Endothelial cell of umbilical vein (primary cell): ENCODE results near the gene PRIM2. TPM values are rescaled to one million over a fixed set of nuclear protein-coding genes. Genes with fewer than 3 reads are reported as not detected.

Source experiments
- BruUV-seq: library from RNA; stranded (reverse); fragments of 400-500 nt; replicated peaks from 2 replicates; lab custom pipeline; 2021; lab: Mats Ljungman, UMichigan
- CTCF ChIA-PET: fragments of 300-600, 350-600 bp; sonication (Branson Sonifier 250); formaldehyde crosslinking; loops from one replicate; lab custom pipeline; 2021; ENCODE audit warnings: antibody characterized with exemption, inconsistent platforms; lab: Charles Lee
- POLR2A ChIA-PET: fragments of 300-600, 350-600 bp; sonication (Branson Sonifier 250); formaldehyde crosslinking; loops from one replicate; lab custom pipeline; 2021; ENCODE audit warnings: antibody characterized with exemption, inconsistent platforms; lab: Charles Lee
- DNase-seq: peaks from one replicate; pipeline ENCODE4 v3.0.0-alpha.2; 2011; ENCODE audit warnings: low read depth, low spot score
- FAIRE-seq: peaks from 2 replicates; lab custom pipeline; 2011; peaks lifted over from hg19 to GRCh38; lab: Jason Lieb, UNC
- H2AFZ ChIP-seq: 2 replicates; pipeline ENCODE4 v1.6.0; 2012; ENCODE audit warnings: low read depth, low read length, control low read depth, inconsistent platforms
- H3K27ac ChIP-seq: 2 replicates; pipeline ENCODE4 v1.5.1; 2011; ENCODE audit warnings: low read depth, mild to moderate bottlenecking, control low read depth, low read length, moderate library complexity; ENCODE audit not compliant: insufficient read depth
- H3K27me3 ChIP-seq, 2 experiments: 2 replicates each; pipeline versions ENCODE4 v1.6.0 to v1.6.1; 2011; ENCODE audit warnings: low read length in 2 of 2, mixed read lengths in 1 of 2; ENCODE audit not compliant: control insufficient read depth in 2 of 2, insufficient read depth in 2 of 2
- H3K36me3 ChIP-seq, 2 experiments: 2 replicates in 1 of 2; 3 replicates in 1 of 2; pipeline ENCODE4 v1.5.1; 2011; ENCODE audit warnings: low read length in 2 of 2, mild to moderate bottlenecking in 1 of 2, moderate library complexity in 1 of 2; ENCODE audit not compliant: control insufficient read depth in 2 of 2, insufficient read depth in 2 of 2; ENCODE audit errors: extremely low read depth in 1 of 2
- H3K4me1 ChIP-seq: 3 replicates; pipeline ENCODE4 v1.5.1; 2011; ENCODE audit warnings: mild to moderate bottlenecking, low read length; ENCODE audit not compliant: control insufficient read depth, insufficient read depth; ENCODE audit errors: extremely low read depth
- H3K4me2 ChIP-seq: 2 replicates; pipeline ENCODE4 v1.6.1; 2011; ENCODE audit warnings: low read length, control low read depth, mixed read lengths; ENCODE audit not compliant: insufficient read depth
- H3K4me3 ChIP-seq, 3 experiments: fragments of 200-600 bp in 1 of 3; sonication (generic), shearing (Covaris generic) in 1 of 3; replicated peaks in 1 of 3; 2 replicates each; pipeline ENCODE4 v1.5.1; 2011 to 2016; ENCODE audit warnings: control low read depth in 3 of 3, low read length in 3 of 3, mild to moderate bottlenecking in 2 of 3, inconsistent platforms in 1 of 3, low read depth in 1 of 3, moderate library complexity in 1 of 3; ENCODE audit not compliant: insufficient read depth in 1 of 3
- H3K79me2 ChIP-seq: 2 replicates; pipeline ENCODE4 v1.6.0; 2012; ENCODE audit warnings: low read length, inconsistent platforms; ENCODE audit not compliant: control insufficient read depth, insufficient read depth
- H3K9ac ChIP-seq: replicated peaks from 2 replicates; pipeline ENCODE3; 2011; ENCODE audit warnings: low read length, control low read depth; ENCODE audit not compliant: insufficient read depth; ENCODE audit errors: extremely low read depth
- H3K9me1 ChIP-seq: replicated peaks from 3 replicates; pipeline ENCODE4 v1.6.0; 2011; ENCODE audit warnings: mild to moderate bottlenecking, low read length; ENCODE audit not compliant: control insufficient read depth, insufficient read depth; ENCODE audit errors: extremely low read depth
- H3K9me3 ChIP-seq: replicated peaks from 2 replicates; pipeline ENCODE4 v1.5.1; 2012; ENCODE audit warnings: low read length, inconsistent platforms; ENCODE audit not compliant: control insufficient read depth, insufficient read depth
- H4K20me1 ChIP-seq: replicated peaks from 2 replicates; pipeline ENCODE3; 2011; ENCODE audit warnings: mild to moderate bottlenecking, low read length; ENCODE audit not compliant: control insufficient read depth, insufficient read depth; ENCODE audit errors: extremely low read depth
- GATA2 ChIP-seq: IDR thresholded peaks from 2 replicates; pipeline ENCODE4 v1.7.0; 2011; ENCODE audit warnings: low read depth, mild to moderate bottlenecking, moderate library complexity, mixed read lengths, low read length; ENCODE audit not compliant: insufficient read length, insufficient read depth
- MYC ChIP-seq: IDR thresholded peaks from one replicate; pipeline ENCODE4 v1.6.1; 2011; ENCODE audit warnings: mild to moderate bottlenecking, low read depth, low read length
- dilution Hi-C: fragments of 300-500 bp; cut with MboI; formaldehyde crosslinking; loops from one replicate; pipeline ENCODE4 v1.15.0; 2019; ENCODE audit warnings: low sequenced_read_pairs; ENCODE audit not compliant: extremely low pct_ligation_motif_present
- intact Hi-C: fragments of 100-400 bp; cut with micrococcal nuclease; formaldehyde crosslinking; loops from one replicate; pipeline ENCODE4 v1.10.0; 2022
- polyA plus RNA-seq, 4 experiments: library from polyadenylated mRNA; depleted of rRNA in 3 of 4; stranded (reverse) in 3 of 4; unstranded in 1 of 4; fragments of >200 nt; gene quantifications; 2 replicates each; pipeline versions ENCODE4 v1.2.1 to v1.2.3, GENCODE V29; 2011 to 2012; ENCODE audit warnings: missing spikeins in 1 of 4
- total RNA-seq: library from RNA; stranded (reverse); gene quantifications from 2 replicates; pipeline ENCODE4 v1.2.3, GENCODE V29; 2021
- TF ChIP-seq, protein P1 (sequence below), 2 donors: IDR thresholded peaks; 1 replicate in 1 of 2; 2 replicates in 1 of 2; pipeline ENCODE4 v1.5.1; 2011; ENCODE audit warnings: low read length in 2 of 2, mild to moderate bottlenecking in 2 of 2, moderate library complexity in 2 of 2, control low read depth in 1 of 2, inconsistent platforms in 1 of 2, low read depth in 1 of 2; ENCODE audit not compliant: insufficient read depth in 1 of 2; ENCODE audit errors: extremely low read depth in 1 of 2

PRIM2 gene
- total and polyA plus RNA-seq, 2 donors (not counting 3 experiments of a cell fraction or from before 2014, with no cell fraction given), result 5.3 to 21.0 TPM

DNA sequence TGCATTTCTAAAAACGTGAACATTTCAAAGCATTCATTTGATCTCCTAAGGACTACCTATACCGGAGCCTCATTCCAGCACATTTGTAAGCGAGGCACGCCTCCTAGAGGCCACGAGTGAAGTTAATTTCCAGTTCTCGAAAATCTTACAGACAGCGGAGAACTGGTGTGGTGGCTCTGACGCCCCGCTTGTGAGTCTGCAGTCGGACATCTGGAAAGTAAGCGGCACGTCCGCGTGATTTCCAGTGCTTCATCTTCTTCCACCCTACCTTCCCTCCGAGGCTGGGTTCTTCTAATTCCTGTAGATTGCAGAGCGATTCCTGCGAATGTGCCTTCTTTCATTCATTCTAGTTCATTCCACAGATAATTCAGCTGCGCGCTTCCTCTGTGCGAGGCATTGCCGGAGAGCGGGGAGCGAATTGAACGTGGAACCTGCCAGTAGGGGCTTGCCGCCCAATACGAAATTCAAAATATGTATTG is 810 bp upstream of the PRIM2 start:
- Histone ChIP-seq H2AFZ (peak overlapping the region; percentile 99), H3K4me3 (peak overlapping the region; percentile 25 to 92 (median 53)), H3K27ac (peak overlapping the region; percentile 44), H3K9me3 (no peaks in the 10 kb centered on the region), H3K9me1 (no peaks in the 10 kb centered on the region), H3K36me3 (peaks cover 0 to 14% of the 10 kb centered on the region in 2 experiments), H3K9ac (peak overlapping the region; percentile 51), H4K20me1 (no peaks in the 10 kb centered on the region), H3K27me3 (no peaks in the 10 kb centered on the region), H3K79me2 (peaks cover 18% of the 10 kb centered on the region), H3K4me2 (peak overlapping the region; percentile 94), H3K4me1 (peaks cover 34% of the 10 kb centered on the region)
- FAIRE-seq (peak; percentile 89), DNase-seq (peak; percentile 94)
- POLR2A ChIA-PET, result interaction anchor here (0.7 kb wide), 1 partner anchor 9 kb away, joined by 3 read pairs; no protein-coding TSS in a partner anchor
- dilution Hi-C loops (loop anchor here (25.0 kb wide), 1 partner anchor 704 kb away; no protein-coding TSS in a partner anchor), intact Hi-C loops (loop anchor here (1.0 to 10.0 kb wide), 11 partner anchors 48 to 672 kb away; partner anchors contain the start of genes BAG2, BEND6, DST and RAB23)
- BruUV-seq, result no TSS peak
- TF ChIP-seq, protein P1, sequence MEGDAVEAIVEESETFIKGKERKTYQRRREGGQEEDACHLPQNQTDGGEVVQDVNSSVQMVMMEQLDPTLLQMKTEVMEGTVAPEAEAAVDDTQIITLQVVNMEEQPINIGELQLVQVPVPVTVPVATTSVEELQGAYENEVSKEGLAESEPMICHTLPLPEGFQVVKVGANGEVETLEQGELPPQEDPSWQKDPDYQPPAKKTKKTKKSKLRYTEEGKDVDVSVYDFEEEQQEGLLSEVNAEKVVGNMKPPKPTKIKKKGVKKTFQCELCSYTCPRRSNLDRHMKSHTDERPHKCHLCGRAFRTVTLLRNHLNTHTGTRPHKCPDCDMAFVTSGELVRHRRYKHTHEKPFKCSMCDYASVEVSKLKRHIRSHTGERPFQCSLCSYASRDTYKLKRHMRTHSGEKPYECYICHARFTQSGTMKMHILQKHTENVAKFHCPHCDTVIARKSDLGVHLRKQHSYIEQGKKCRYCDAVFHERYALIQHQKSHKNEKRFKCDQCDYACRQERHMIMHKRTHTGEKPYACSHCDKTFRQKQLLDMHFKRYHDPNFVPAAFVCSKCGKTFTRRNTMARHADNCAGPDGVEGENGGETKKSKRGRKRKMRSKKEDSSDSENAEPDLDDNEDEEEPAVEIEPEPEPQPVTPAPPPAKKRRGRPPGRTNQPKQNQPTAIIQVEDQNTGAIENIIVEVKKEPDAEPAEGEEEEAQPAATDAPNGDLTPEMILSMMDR (IDR thresholded peaks at IDR 0.05; ENCODE audit: extremely low read depth in 1 of 2, insufficient read depth in 1 of 2, low read depth in 1 of 2, low read length in 2 of 2), result peak; percentile 64 to 79
- TF ChIP-seq MYC, result no peak
- CTCF ChIA-PET, result interaction anchor here (0.6 to 4.8 kb wide), 28 partner anchors 11 to 679 kb away, joined by 3 to 170 read pairs (median 4); partner anchors contain the start of genes BAG2, BEND6, KIAA1586 and RAB23

DNA sequence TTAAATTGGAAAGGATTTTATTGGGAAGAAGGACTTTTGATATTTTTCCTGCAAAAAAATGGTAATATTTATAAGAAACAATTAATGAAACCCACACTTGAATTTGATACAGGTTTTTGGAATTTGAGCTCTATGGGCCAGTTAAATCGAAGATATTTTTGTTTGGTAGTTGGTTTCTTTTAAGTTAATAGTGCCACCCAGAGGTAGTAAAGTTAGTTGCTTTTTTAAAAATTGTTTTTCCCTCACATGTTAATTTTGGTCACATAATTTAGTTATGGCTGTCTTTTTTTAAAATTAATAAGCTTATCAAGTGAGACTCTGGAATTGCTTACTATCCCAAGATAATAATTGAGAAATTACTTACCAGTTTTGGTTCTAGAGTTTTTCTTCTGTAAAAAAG is 7.1 kb downstream of the PRIM2 start:
- peaks cover 2 to 20% of the 10 kb centered on the region in 2 experiments for H3K36me3 ChIP-seq
- no peak overlapping the region for H2AFZ ChIP-seq
- no peaks in the 10 kb centered on the region for H3K27me3 ChIP-seq
- POLR2A ChIA-PET, result interaction anchor here (0.6 kb wide), 1 partner anchor 274 kb away, joined by 6 read pairs; no protein-coding TSS in a partner anchor
- intact Hi-C loops, result no loop called here
- dilution Hi-C loops, result loop anchor here (25.0 kb wide), 1 partner anchor 712 kb away; no protein-coding TSS in a partner anchor
- no peak overlapping the region for H3K4me3 ChIP-seq
- BruUV-seq, result no TSS peak
- no peaks in the 10 kb centered on the region for H3K9me1 ChIP-seq
- H3K9me3 ChIP-seq, result no peaks in the 10 kb centered on the region
- FAIRE-seq (peak; percentile 55), DNase-seq (peak; percentile 24)
- H4K20me1 ChIP-seq, result no peaks in the 10 kb centered on the region
- CTCF ChIA-PET, result interaction anchor here (0.6 to 2.7 kb wide), 21 partner anchors 10 to 1032 kb away, joined by 3 to 68 read pairs (median 4); partner anchors contain the start of gene BEND6
- H3K27ac ChIP-seq, result no peak overlapping the region
- H3K4me2 ChIP-seq, result no peak overlapping the region
- no peak for TF ChIP-seq GATA2
- TF ChIP-seq, protein P1 (IDR thresholded peaks at IDR 0.05; ENCODE audit: extremely low read depth in 1 of 2, insufficient read depth in 1 of 2, low read depth in 1 of 2, low read length in 2 of 2), result peak; percentile 6 to 20
- H3K79me2 ChIP-seq, result peaks cover 5% of the 10 kb centered on the region
- no peaks in the 10 kb centered on the region for H3K4me1 ChIP-seq
- H3K9ac ChIP-seq, result no peak overlapping the region
